KG1 (cell line): ENCODE results near the gene C22orf15.
A peak's percentile ranks its signal among the peaks of the same experiment; 100 is the strongest.

Experiments
- DNase-seq: peaks from one replicate; lab custom pipeline; 2025; lab: John Stamatoyannopoulos, UW

Gene C22orf15

GRCh38 chr22:23773483-23774113, 10.8 kb downstream of the C22orf15 start:
- DNase-seq, result no peak

- DNase-seq, result no peak
These were observed 11.5 kb downstream of the C22orf15 start for GRCh38 chr22:23774114-23774921.

DNA sequence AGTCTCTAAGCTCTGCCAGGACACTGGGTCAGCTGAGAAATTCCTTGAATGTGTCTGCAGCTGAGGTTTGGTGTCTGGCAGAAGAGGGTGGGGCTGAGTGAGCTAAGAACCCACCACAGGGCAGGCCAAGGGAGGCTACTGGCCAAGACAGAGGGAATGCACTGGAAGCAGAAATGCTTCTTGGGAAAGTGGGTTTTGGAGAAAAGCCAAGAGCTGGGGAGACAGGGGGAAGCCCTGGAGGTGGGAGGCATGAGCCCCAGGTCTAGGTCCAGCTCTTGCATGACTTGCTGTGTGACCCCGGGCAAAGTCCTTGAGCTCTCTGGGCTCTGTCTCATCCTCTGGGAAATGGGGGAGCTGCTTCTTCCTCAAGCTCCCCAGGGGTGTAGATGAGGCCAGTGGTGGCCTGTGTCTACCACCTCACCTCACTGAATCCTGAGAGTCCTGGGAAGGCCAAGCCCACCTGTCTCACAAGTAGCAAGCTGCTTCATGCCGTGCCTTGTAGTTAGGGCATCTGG, 12.2 kb downstream of the C22orf15 start:
- DNase-seq, result no peak

DNA sequence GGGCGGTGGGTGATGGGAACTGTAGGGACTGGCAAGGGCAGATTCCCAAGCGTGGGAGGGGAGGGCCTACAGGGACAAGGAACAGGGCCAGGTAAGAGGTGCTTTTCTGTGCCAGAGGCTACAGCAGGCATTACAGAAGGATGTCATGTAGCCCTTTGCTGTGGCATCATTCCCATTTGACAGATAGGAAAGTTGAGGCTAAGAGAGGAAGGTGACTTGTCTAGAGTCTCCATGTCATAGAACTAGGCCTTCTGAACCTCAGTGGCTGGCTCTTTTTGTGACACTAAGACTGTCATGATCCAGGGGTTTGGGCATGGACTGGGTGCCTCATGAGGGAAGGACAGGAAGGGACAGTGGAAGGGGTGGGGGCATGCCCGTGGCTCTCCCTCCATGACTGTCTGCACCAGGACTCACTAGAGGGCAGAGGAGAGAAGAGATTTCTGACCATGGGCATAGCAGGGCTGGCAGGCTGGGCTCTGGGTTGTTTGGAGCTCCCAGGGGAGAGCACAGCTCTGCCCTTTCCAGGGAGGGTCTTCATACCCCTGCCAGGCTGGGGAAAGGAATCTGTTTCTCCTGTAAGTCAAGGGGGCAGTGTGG, 13.1 kb downstream of the C22orf15 start:
- no peak for DNase-seq

DNA sequence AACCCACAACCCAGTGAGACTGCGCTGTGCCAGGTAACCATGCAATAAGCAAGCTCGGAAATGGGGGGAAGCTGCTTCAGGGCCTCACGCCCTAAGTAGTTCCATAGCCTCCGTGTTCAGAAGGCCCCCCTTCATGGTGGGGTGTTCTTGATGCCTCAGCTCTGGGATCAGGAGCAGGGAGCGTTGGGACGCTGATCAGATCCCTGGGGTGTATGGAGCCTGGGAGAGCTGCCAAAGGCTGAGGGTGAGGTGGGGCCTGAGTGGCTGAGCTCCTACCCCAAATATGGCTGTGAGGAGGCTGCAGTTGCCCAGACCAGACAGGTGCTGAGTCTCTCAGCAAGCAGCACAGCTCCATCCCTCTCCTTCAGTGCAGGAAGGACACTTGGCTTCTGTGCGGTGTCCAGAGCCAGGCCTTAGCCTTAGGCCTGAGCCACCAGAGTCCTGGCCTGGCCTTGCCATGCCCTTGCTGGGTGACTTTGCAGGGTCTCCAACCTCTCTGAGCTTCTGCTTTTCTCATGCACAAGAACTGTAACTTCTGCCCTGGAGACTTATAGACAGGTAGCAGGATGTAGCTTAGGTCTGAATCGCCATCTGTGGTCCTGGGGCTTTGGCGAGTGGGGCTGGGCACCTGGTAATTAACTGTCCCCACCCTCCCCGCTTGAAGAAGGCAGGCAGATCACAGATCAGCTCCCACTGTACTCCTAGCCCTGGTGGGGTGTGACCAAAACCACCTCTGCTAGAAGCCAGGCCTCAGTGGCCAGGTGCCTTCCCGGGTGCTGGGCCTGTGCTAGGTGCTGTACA, 15.2 kb downstream of the C22orf15 start:
- no peak for DNase-seq

DNA sequence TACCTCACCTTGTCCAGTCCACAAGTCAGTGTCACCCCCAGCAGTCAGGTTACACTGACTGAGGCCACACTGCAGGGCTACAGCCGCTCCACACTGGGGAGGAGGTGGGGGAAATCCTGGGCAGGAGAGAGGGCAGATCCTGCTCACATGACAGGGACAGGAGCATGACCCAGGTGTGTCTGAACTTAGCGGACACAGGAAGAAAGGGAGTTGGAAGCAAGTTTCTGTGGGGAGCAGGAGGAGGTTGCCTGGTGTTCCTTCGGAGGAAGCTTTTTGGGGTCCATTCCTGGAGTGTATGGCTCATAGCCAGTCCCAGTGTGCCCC, 15.7 kb downstream of the C22orf15 start:
- DNase-seq, result no peak

DNA sequence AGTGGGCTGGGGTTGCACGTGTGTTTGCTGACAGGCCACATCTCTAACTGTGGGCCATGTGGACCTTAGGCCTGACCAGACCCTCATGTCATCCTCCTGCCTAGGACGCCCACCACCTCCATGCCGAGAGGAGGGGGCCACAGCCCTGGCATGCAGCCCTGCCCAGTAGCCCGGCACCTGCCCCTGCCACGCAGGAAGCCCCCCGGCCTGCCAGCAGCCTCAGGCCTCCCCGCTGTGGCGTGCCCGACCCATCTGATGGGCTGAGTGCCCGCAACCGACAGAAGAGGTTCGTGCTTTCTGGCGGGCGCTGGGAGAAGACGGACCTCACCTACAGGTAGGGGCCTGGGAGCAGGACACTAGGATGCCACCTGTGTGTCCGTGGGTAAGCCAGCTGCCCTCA, 16.3 kb downstream of the C22orf15 start:
- DNase-seq, result no peak

- DNase-seq, result no peak
These were observed 16.9 kb downstream of the C22orf15 start for GRCh38 chr22:23779731-23780130.

GRCh38 chr22:23780146-23780748, 17.5 kb downstream of the C22orf15 start:
- DNase-seq, result no peak

DNA sequence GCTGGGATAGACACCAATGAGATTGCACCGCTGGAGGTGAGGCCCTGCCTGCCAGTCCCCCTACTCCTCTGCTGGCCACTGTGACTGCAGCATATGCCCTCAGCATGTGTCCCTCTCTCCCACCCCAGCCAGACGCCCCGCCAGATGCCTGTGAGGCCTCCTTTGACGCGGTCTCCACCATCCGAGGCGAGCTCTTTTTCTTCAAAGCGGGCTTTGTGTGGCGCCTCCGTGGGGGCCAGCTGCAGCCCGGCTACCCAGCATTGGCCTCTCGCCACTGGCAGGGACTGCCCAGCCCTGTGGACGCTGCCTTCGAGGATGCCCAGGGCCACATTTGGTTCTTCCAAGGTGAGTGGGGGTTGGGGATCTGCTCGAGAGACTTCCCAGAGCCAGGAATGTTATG, 18.3 kb downstream of the C22orf15 start:
- no peak for DNase-seq

DNA sequence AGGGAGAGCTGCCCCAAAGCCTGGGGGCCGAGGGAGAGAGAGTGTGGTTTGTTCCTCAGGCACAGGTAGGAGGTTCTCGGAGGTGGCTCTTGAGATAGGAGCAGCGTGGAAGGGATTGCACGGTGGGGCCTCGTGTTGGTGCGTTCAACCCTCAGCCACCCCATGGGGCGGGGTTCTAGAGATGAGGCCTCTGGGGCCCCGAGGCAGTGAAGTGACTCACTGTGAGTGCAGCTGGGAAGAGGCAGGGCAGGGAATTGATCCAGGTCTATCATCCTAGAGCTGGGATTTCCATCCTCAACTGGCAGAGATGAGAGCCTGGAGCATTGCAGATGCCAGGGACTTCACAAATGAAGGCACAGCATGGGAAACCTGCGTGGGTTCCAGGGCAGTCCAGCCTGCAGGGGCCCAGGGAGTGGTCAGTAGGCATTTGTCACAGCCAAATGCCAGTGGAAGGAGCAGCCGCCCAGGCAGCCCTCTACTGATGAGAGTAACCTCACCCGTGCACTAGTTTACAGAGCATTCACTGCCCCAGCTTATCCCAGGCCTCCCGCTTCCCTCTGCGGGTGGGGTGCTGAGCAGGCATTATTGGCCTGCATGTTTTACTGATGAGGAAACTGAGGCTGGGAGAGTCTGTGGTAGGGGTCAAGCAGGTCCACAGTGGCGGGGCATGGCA, 18.9 kb downstream of the C22orf15 start:
- no peak for DNase-seq

- DNase-seq, result no peak
These were observed 19.5 kb downstream of the C22orf15 start for GRCh38 chr22:23782252-23782651.

DNA sequence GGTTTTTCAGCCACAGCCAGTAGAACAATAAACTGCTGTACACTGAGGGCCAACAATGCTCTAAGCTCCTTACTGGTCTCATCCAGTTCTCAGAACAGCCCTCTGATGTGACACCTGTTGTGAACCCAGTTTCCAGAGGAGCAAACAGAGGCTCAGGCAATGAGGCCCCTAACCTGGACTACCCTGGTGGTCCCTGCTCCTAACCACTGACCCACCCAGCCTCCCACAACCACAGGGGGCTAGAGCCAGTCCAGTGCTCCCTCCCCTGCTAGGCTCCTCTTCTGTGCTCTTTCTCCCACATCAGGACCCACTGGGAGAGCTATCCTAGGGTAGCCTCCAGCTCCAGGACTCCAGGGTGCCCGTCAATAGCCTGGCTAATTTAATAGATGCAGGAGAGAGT, 19.9 kb downstream of the C22orf15 start:
- DNase-seq, result no peak

DNA sequence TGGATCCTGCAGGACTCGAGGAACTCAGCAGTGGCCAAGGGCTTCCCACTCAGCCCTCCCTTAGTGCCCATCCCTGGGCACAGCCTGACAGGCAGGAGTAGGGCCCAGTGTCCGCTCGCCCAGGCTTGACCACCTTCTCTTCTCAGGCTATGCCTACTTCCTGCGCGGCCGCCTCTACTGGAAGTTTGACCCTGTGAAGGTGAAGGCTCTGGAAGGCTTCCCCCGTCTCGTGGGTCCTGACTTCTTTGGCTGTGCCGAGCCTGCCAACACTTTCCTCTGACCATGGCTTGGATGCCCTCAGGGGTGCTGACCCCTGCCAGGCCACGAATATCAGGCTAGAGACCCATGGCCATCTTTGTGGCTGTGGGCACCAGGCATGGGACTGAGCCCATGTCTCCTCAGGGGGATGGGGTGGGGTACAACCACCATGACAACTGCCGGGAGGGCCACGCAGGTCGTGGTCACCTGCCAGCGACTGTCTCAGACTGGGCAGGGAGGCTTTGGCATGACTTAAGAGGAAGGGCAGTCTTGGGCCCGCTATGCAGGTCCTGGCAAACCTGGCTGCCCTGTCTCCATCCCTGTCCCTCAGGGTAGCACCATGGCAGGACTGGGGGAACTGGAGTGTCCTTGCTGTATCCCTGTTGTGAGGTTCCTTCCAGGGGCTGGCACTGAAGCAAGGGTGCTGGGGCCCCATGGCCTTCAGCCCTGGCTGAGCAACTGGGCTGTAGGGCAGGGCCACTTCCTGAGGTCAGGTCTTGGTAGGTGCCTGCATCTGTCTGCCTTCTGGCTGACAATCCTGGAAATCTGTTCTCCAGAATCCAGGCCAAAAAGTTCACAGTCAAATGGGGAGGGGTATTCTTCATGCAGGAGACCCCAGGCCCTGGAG, 20.7 kb downstream of the C22orf15 start:
- no peak for DNase-seq

DNA sequence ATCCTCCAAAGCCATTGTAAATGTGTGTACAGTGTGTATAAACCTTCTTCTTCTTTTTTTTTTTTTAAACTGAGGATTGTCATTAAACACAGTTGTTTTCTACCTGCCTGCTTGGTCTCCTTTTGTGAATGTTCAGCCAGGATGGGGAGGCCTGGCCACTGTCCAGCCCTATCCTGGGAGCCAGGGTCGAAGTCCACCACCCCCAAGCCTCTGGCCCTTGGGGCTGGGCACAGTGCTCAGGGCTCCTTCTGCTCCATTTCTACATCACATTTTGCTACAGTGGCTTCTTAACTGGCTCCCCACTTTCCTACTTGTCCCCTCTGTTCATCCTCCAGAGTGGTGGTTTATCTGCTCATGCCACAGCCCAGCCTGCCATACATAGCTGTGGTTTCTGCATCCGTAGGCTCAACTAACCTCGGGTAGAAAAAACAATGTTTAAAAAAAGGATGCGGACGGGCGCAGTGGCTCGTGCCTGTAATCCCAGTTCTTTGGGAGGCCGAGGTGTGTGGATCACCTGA, 21.5 kb downstream of the C22orf15 start:
- DNase-seq, result no peak

DNA sequence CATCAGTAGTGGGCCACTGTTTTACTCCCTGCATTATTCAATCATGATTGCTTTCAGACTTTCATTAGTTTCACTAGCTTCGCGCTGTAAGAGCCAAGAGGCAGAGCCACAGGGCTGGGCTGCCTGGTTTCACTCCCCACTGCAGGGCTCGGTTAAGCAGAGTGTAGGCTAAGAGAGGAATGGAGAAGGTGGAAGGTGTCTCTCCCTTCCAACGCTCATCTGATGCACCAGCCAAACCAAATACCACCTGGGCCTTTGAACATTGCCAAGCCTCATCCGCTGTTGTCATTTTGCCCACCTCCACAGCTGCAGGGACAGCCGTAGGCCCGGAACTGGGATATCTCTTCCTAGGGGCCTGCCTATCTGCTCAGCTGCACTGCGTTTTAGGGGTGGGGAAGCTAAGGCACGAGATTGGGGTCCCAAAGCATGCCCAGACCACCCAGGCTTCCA, 23.5 kb downstream of the C22orf15 start:
- DNase-seq, result no peak

DNA sequence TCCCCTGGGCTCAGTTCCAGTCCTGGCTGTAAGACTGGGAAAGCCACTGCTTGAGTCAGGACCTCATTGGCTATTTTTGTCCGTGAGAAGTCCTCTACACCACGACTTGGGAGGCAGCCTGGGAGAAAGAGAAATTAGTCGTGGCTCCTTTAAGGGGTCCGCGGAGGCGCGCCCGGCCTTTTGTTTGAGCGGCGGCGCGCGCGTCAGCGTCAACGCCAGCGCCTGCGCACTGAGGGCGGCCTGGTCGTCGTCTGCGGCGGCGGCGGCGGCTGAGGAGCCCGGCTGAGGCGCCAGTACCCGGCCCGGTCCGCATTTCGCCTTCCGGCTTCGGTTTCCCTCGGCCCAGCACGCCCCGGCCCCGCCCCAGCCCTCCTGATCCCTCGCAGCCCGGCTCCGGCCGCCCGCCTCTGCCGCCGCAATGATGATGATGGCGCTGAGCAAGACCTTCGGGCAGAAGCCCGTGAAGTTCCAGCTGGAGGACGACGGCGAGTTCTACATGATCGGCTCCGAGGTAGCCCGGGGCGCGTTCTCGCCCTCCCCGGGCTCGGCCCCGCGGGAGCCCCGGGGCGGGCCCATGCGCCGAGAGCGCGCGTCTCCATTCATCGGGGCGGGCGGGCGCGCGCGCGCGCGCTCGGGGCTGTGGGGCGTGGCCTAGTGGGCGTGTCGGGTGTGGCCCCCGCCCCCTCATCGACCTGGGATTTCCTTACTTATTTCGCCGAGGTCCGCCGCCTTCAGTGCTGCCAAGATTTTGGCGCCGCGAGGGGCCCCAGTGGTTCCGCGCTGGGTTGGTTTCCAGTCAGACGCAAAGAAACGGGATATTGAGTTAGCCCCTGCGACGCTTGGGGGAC, 24.2 kb downstream of the C22orf15 start, which contains the start of gene SMARCB1:
Gene SMARCB1 (plus strand): TSS at position 215 of the 848 bp plus-strand sequence. CDS start 204 bp downstream, at position 419.
- DNase-seq, result peak; percentile 72

DNA sequence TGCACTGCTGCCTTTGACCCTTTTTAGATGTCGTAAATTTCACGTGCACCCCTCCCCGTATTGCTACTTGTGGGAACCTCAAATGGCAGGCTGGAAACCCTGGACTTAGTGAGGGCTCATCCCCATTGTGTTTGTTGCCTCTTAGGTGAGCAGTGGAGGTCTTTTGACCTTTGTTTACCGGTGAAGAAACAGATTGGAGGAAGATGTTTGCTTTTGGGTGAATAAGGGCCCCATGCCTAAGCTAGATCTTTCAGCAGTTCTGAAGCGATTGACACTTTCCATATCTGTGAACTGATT, 24.8 kb downstream of the C22orf15 start:
- no peak for DNase-seq

DNA sequence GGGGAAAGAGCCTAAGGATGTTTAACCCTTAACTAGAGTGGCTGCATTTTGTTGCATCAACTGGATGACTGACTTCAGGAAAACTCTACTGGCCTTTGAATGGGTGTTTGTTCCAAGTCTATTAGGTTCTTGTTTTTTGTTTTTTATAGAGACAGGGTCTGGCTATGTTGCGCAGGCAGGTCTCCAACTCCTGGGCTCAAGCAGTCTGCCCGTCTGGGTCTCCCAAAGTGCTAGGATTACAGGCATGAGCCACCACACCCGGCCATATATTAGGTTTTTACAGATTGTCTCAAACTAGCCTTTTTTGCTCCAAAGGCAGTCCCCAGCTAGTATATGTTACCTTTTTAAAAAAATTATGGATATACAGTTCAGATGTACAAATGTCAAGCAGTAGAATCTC, 25.1 kb downstream of the C22orf15 start:
- DNase-seq, result no peak
